CD4-positive, alpha-beta T cell (primary cell): Measurements from ENCODE around the gene GPR6. TPM values are rescaled to one million over a fixed set of nuclear protein-coding genes. Genes with fewer than 3 reads are reported as not detected.

Experiments
- ATAC-seq: fragments of 200-7000 bp; cut with Tn5 transposase; one replicate; pipeline ENCODE4 v1.10.0; 2022; ENCODE audit warnings: mild to moderate bottlenecking; ENCODE audit not compliant: poor library complexity
- CTCF ChIA-PET: fragments of 350-600 bp; sonication (Branson Sonifier 250); formaldehyde crosslinking; loops from one replicate; lab custom pipeline; 2021; ENCODE audit warnings: antibody characterized with exemption, inconsistent platforms; lab: Charles Lee
- POLR2A ChIA-PET: fragments of 350-600 bp; sonication (Branson Sonifier 250); formaldehyde crosslinking; loops from one replicate; lab custom pipeline; 2021; ENCODE audit warnings: antibody characterized with exemption, inconsistent platforms; lab: Charles Lee
- DNase-seq, 14 experiments: peaks; one replicate each; pipeline ENCODE4 v3.0.0-alpha.2; 2013 to 2020; ENCODE audit warnings: mixed read lengths in 2 of 14
- H3K27ac ChIP-seq, 2 donors: one replicate each; pipeline versions ENCODE4 v1.5.1 to v1.7.0; 2013; ENCODE audit warnings: low read length in 2 of 2, low read depth in 1 of 2, mild to moderate bottlenecking in 1 of 2
- H3K27me3 ChIP-seq, 2 experiments: 1 replicate in 1 of 2; 2 replicates in 1 of 2; pipeline versions ENCODE4 v1.6.1 to v1.7.0; 2013; ENCODE audit warnings: low read length in 2 of 2, control low read depth in 1 of 2, mild to moderate bottlenecking in 1 of 2, moderate library complexity in 1 of 2; ENCODE audit not compliant: insufficient read depth in 2 of 2, control insufficient read depth in 1 of 2
- H3K36me3 ChIP-seq: one replicate; pipeline ENCODE4 v1.6.1; 2013; ENCODE audit warnings: low read length, control low read depth; ENCODE audit not compliant: insufficient read depth
- H3K4me1 ChIP-seq: one replicate; pipeline ENCODE4 v1.6.1; 2013; ENCODE audit warnings: low read length, control low read depth; ENCODE audit not compliant: insufficient read depth
- H3K4me3 ChIP-seq: one replicate; pipeline ENCODE4 v1.5.1; 2013; ENCODE audit warnings: mild to moderate bottlenecking, low read length, moderate library complexity
- H3K9me3 ChIP-seq, 2 experiments: 1 replicate in 1 of 2; 2 replicates in 1 of 2; pipeline versions ENCODE4 v1.6.1 to v1.7.0; 2013; ENCODE audit warnings: low read length in 2 of 2, mild to moderate bottlenecking in 2 of 2, control low read depth in 1 of 2, moderate library complexity in 1 of 2; ENCODE audit not compliant: control insufficient read depth in 1 of 2, insufficient read depth in 1 of 2
- H3K27ac Mint-ChIP-seq: one replicate; pipeline ENCODE4 v1.8.0; 2020; ENCODE audit warnings: mixed read lengths
- H3K27me3 Mint-ChIP-seq: one replicate; pipeline ENCODE4 v1.8.0; 2021; ENCODE audit warnings: mixed read lengths
- H3K36me3 Mint-ChIP-seq: one replicate; pipeline ENCODE4 v1.8.0; 2021; ENCODE audit warnings: low read depth, mixed read lengths
- H3K4me1 Mint-ChIP-seq: one replicate; pipeline ENCODE4 v1.8.0; 2021; ENCODE audit warnings: low read depth, mixed read lengths
- H3K4me3 Mint-ChIP-seq: one replicate; pipeline ENCODE4 v1.8.0; 2020; ENCODE audit warnings: mild to moderate bottlenecking, mixed read lengths
- H3K9me3 Mint-ChIP-seq: one replicate; pipeline ENCODE4 v1.8.0; 2020; ENCODE audit warnings: mixed read lengths
- CTCF ChIP-seq: fragments of 200-600 bp; IDR thresholded peaks from one replicate; pipeline ENCODE4 v1.8.0; 2022; ENCODE audit warnings: antibody characterized with exemption, mild to moderate bottlenecking
- intact Hi-C, 2 experiments: fragments of 100-400 bp; cut with DNase I in 1 of 2; cut with micrococcal nuclease in 1 of 2; formaldehyde crosslinking; loops; one replicate each; pipeline versions ENCODE4 v1.15.1 to v1.9.0; 2023 to 2025; cut with DNase I, micrococcal nuclease
- total RNA-seq, 174 experiments: library from RNA in 2 of 174; stranded (reverse) in 2 of 174; gene quantifications; one replicate each; pipeline ENCODE4 v1.2.3 and lab custom pipeline; 2021 to 2026

The GPR6 gene
- total RNA-seq, 2 experiments from 2014 or later, result not detected

GRCh38 chr6:110017306-110017705 lies 39.2 kb downstream of the GPR6 start:
- POLR2A ChIA-PET, result no interaction called here
- Histone ChIP-seq H3K4me1 (peaks cover 4% of the 10 kb centered on the region), H3K4me3 (no peak overlapping the region), H3K27ac (no peak overlapping the region), H3K27me3 (no peaks in the 10 kb centered on the region), H3K9me3 (no peaks in the 10 kb centered on the region), H3K36me3 (no peaks in the 10 kb centered on the region)
- Mint-ChIP-seq H3K9me3 (no peaks in the 10 kb centered on the region), H3K4me1 (peaks cover 28% of the 10 kb centered on the region), H3K27ac (no peak overlapping the region), H3K36me3 (no peaks in the 10 kb centered on the region), H3K27me3 (peaks cover 5% of the 10 kb centered on the region), H3K4me3 (no peak overlapping the region)
- ATAC-seq (no peak), DNase-seq (no peak)
- TF ChIP-seq CTCF, result no peak
- CTCF ChIA-PET, result interaction anchor here (1.8 kb wide), 1 partner anchor 23 kb away, joined by 6 read pairs; no protein-coding TSS in a partner anchor
- intact Hi-C loops, result no loop called here

GRCh38 chr6:110017946-110018345 lies 39.8 kb downstream of the GPR6 start:
- no peak for DNase-seq
- ChIA-PET POLR2A (no interaction called here), CTCF (interaction anchor here (1.8 kb wide), 1 partner anchor 22 kb away, joined by 6 read pairs; no protein-coding TSS in a partner anchor)
- Histone ChIP-seq H3K27me3 (no peaks in the 10 kb centered on the region), H3K9me3 (no peaks in the 10 kb centered on the region), H3K36me3 (no peaks in the 10 kb centered on the region), H3K4me3 (no peak overlapping the region), H3K27ac (no peak overlapping the region), H3K4me1 (peaks cover 4% of the 10 kb centered on the region)
- Mint-ChIP-seq H3K36me3 (no peaks in the 10 kb centered on the region), H3K27ac (no peak overlapping the region), H3K9me3 (no peaks in the 10 kb centered on the region), H3K4me3 (no peak overlapping the region), H3K27me3 (peaks cover 5% of the 10 kb centered on the region), H3K4me1 (peaks cover 28% of the 10 kb centered on the region)
- TF ChIP-seq CTCF, result no peak
- no peak for ATAC-seq
- intact Hi-C loops, result no loop called here

GRCh38 chr6:110018486-110018885 lies 40.4 kb downstream of the GPR6 start:
- no peak for DNase-seq
- Mint-ChIP-seq H3K36me3 (no peaks in the 10 kb centered on the region), H3K27me3 (peaks cover 5% of the 10 kb centered on the region), H3K27ac (no peak overlapping the region), H3K4me3 (no peak overlapping the region), H3K9me3 (no peaks in the 10 kb centered on the region), H3K4me1 (peaks cover 25% of the 10 kb centered on the region)
- intact Hi-C loops, result no loop called here
- Histone ChIP-seq H3K27me3 (no peaks in the 10 kb centered on the region), H3K4me1 (peaks cover 4% of the 10 kb centered on the region), H3K4me3 (no peak overlapping the region), H3K9me3 (no peaks in the 10 kb centered on the region), H3K36me3 (no peaks in the 10 kb centered on the region), H3K27ac (no peak overlapping the region)
- TF ChIP-seq CTCF, result no peak
- POLR2A ChIA-PET, result no interaction called here
- no peak for ATAC-seq
- CTCF ChIA-PET, result no interaction called here
